GM19463 (cell line): Measurements from ENCODE around the gene ABCA5.
"Not testable (repeated sequence)": the region's sequence is repeated elsewhere in the genome, so short reads cannot be mapped to it uniquely, and the experiment has no call there.

Source experiments
- ATAC-seq: cut with Tn5 transposase; IDR thresholded peaks from one replicate; pipeline ENCODE4 v1.9.1; 2021; ENCODE audit warnings: mild to moderate bottlenecking, moderate library complexity; ENCODE audit not compliant: unreplicated experiment

The ABCA5 gene

GRCh38 chr17:69213059-69213813 lies 113.7 kb downstream of the ABCA5 start:
- no peak for ATAC-seq

DNA sequence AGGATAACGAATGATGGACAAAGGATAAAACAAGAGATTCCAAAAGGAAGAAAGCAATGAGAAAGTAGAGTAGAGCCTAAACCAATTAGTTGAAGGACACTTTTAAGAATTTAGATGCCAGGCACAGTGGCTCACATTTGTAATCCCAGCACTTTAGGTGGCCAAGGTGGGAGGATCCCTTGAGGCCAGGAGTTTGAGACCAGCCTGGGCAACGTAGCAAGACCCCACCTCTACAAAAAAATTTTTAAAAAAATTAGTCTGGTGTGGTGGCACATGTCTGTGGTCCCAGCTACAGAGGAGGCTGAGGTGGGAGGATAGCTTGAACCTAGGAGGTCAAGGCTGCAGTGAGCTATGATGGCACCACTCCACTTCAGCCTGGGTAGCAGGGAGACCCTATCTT lies 118.3 kb downstream of the ABCA5 start:
- ATAC-seq = no peak

DNA sequence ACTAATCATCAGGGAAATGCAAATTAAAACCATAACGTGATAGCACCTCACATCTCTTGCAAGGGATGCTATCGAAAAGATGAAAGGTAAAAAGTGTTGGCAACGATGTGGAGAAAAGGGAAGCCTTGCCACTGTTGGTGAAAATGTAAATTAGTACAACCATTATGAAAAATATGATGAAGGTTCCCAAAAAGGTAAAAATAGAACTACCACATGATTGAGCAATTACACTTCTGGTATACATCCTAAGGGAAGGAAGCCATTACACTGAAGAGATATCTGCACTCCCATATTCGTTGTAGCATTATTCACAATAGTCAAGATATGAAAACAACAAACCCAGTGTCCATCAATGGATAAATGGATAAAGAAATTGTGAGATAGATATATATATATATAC lies 119.8 kb downstream of the ABCA5 start:
- ATAC-seq = no peak

DNA sequence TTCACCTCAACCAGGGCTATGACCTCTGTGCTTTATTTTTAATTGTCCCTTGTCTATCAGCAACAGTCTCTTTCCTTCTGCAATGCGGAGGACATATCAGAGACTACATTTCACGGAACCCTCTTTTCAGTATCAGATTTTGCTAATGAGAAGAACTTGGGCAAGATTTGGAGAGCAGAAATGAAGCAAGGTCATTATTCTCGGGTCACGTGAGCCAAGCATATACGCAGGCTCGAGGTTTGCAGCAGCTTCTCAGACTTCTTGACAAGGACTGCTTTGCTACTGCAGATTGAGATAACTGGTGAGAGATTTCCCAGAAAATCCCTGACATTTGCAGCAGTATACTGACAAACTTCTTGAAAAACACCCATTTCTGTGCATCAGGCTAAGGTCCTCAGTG lies 128.7 kb downstream of the ABCA5 start:
- ATAC-seq = no peak

DNA sequence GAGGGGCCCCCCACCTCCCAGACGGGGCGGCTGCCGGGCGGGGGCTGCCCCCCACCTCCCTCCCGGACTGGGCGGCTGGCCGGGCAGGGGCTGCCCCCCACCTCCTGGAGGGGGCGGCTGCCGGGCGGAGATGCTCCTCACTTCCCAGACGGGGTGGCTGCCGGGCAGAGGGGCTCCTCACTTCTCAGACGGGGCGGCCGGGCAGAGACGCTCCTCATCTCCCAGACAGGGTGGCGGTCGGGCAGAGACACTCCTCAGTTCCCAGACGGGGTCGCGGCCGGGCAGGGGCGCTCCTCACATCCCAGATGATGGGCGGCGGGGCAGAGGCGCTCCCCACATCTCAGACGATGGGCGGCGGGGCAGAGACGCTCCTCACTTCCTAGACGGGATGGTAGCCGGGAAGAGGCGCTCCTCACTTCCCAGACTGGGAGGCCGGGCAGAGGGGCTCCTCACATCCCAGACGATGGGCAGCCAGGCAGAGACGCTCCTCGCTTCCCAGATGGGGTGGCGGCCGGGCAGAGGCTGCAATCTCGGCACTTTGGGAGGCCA lies 130.8 kb downstream of the ABCA5 start:
- ATAC-seq = not testable (repeated sequence)
